K562 (cell line): ENCODE measurements around the gene TSEN34. TPM values are rescaled to one million over a fixed set of nuclear protein-coding genes. Genes with fewer than 3 reads are reported as not detected.

Source experiments
- AFF4 ChIP-seq: sonication (generic); formaldehyde crosslinking; IDR thresholded peaks from 2 replicates; pipeline ENCODE4 v1.8.0; 2023; ENCODE audit warnings: mild to moderate bottlenecking, missing genetic modification reagents
- BMI1 ChIP-seq: fragments of 150-350 bp; IDR thresholded peaks from 2 replicates; pipeline ENCODE4 v1.6.1; 2014; ENCODE audit warnings: low read length
- DEAF1 ChIP-seq: fragments of 450-650 bp; formaldehyde crosslinking; IDR thresholded peaks from 2 replicates; pipeline ENCODE4 v1.4.0; 2020; ENCODE audit warnings: mild to moderate bottlenecking, moderate library complexity
- ERF ChIP-seq: fragments of 450-650 bp; formaldehyde crosslinking; IDR thresholded peaks from 2 replicates; pipeline ENCODE4 v1.4.0; 2020; ENCODE audit warnings: mild to moderate bottlenecking, mixed read lengths
- ESRRB ChIP-seq: fragments of 250-450 bp; sonication (Bioruptor Pico); IDR thresholded peaks from 2 replicates; pipeline ENCODE4 v1.5.0; 2020; ENCODE audit warnings: mild to moderate bottlenecking, moderate library complexity, borderline replicate concordance
- FOXP1 ChIP-seq: sonication (generic); formaldehyde crosslinking; IDR thresholded peaks from 2 replicates; pipeline ENCODE4 v1.8.0; 2022; ENCODE audit warnings: mild to moderate bottlenecking, missing genetic modification reagents
- KDM1A ChIP-seq, 2 experiments: fragments of 450-650 bp; IDR thresholded peaks; 2 replicates each; pipeline ENCODE4 v1.6.1; 2016; ENCODE audit warnings: mild to moderate bottlenecking in 2 of 2
- SETDB1 ChIP-seq: IDR thresholded peaks from one replicate; pipeline ENCODE4 v1.6.1; 2012; ENCODE audit warnings: low read length, control low read depth, inconsistent platforms
- SNAPC5 ChIP-seq: fragments of 250-450 bp; sonication (Bioruptor Pico); IDR thresholded peaks from 2 replicates; pipeline ENCODE4 v1.8.0; 2021; ENCODE audit warnings: moderate library complexity, mild to moderate bottlenecking, inconsistent platforms
- TEAD1 ChIP-seq, 2 experiments: fragments of 450-650 bp in 1 of 2; sonication (generic) in 1 of 2; formaldehyde crosslinking; IDR thresholded peaks; 2 replicates each; pipeline versions ENCODE4 v1.4.0 to v1.8.0; 2020 to 2022; ENCODE audit warnings: mild to moderate bottlenecking in 2 of 2, missing genetic modification reagents in 1 of 2
- XRCC5 ChIP-seq: fragments of 200-400 bp; formaldehyde crosslinking; IDR thresholded peaks from 2 replicates; pipeline ENCODE4 v1.6.1; 2017; ENCODE audit warnings: low read depth, mild to moderate bottlenecking, low read length
- YY1 ChIP-seq, 3 experiments: IDR thresholded peaks; 2 replicates each; pipeline ENCODE4 v1.6.1; 2011; ENCODE audit warnings: low read length in 2 of 3, mild to moderate bottlenecking in 2 of 3, moderate library complexity in 2 of 3, borderline replicate concordance in 1 of 3, control low read depth in 1 of 3, low read depth in 1 of 3; ENCODE audit not compliant: insufficient read depth in 3 of 3, insufficient replicate concordance in 2 of 3, control insufficient read depth in 1 of 3, insufficient read length in 1 of 3; ENCODE audit errors: extremely low read depth in 1 of 3
- ZBTB11 ChIP-seq, 3 experiments: fragments of 200-800 bp in 1 of 3; fragments of 250-450 bp in 1 of 3; fragments of 450-650 bp in 1 of 3; sonication (Bioruptor Pico) in 1 of 3; sonication (Bioruptor generic) in 1 of 3; formaldehyde crosslinking in 1 of 3; IDR thresholded peaks; 2 replicates each; pipeline versions ENCODE4 v1.6.1 to v1.8.0; 2016 to 2022; ENCODE audit warnings: mild to moderate bottlenecking in 2 of 3, missing genetic modification characterization in 2 of 3, missing compliant biosample characterization in 1 of 3, moderate library complexity in 1 of 3
- ZEB2 ChIP-seq: fragments of 450-650 bp; IDR thresholded peaks from 2 replicates; pipeline ENCODE4 v1.6.1; 2016
- ZFP30 ChIP-seq: fragments of 250-450 bp; sonication (Bioruptor Pico); IDR thresholded peaks from 2 replicates; pipeline ENCODE4 v1.8.0; 2022; ENCODE audit warnings: moderate library complexity, mild to moderate bottlenecking, inconsistent platforms, borderline replicate concordance
- ZNF431 ChIP-seq: sonication (generic); formaldehyde crosslinking; IDR thresholded peaks from 2 replicates; pipeline ENCODE4 v1.8.0; 2022; ENCODE audit warnings: mild to moderate bottlenecking, missing genetic modification reagents
- ZNF780A ChIP-seq: fragments of 250-450 bp; sonication (Bioruptor Pico); IDR thresholded peaks from 2 replicates; pipeline ENCODE4 v1.5.0; 2021; ENCODE audit warnings: mild to moderate bottlenecking
- ZSCAN29 ChIP-seq: fragments of 450-650 bp; IDR thresholded peaks from 2 replicates; pipeline ENCODE4 v1.6.1; 2017
- polyA plus RNA-seq, 8 experiments: library from polyadenylated mRNA; depleted of rRNA in 4 of 8; stranded (reverse) in 5 of 8; unstranded in 3 of 8; fragments of >200 nt; fragmentation: Nextera tagmentation in 2 of 8; fragmentation: Illumina TruSeq in 1 of 8; extraction: Ambion mirVana in 2 of 8; extraction: Trizol in 1 of 8; gene quantifications; 2 replicates each; pipeline versions ENCODE4 v1.2.1 to v1.2.3, GENCODE V29; 2011 to 2014; ENCODE audit warnings: inconsistent platforms in 1 of 8, missing spikeins in 1 of 8
- total RNA-seq, 7 experiments: library from RNA; depleted of rRNA in 6 of 7; stranded (reverse); fragments of >200 nt in 6 of 7; fragmentation: Illumina TruSeq in 2 of 7; extraction: Trizol in 2 of 7; gene quantifications; 2 replicates each; pipeline versions ENCODE4 v1.2.1 to v1.2.3, GENCODE V29; 2011 to 2021; ENCODE audit warnings: low replicate concordance in 1 of 7

Gene TSEN34
- total and polyA plus RNA-seq, 9 of the 15 experiments (the other 6 are each of a cell fraction or from before 2014, with no cell fraction given): 3.1 to 57.6 (median 29.5) TPM

- TF ChIP-seq FOXP1 (CRISPR knock-in tag): no peak
- peak; percentile 88 for TF ChIP-seq ZEB2
- no peak for TF ChIP-seq AFF4 (CRISPR knock-in tag)
- TF ChIP-seq SETDB1: no peak
- TF ChIP-seq ZFP30 (CRISPR knock-in tag): no peak
- TF ChIP-seq ZNF780A (CRISPR knock-in tag): no peak
- peak in 2 of 3 experiments; percentile 53 to 65 for TF ChIP-seq YY1 (IDR thresholded peaks at IDR 0.05; ENCODE audit: borderline replicate concordance in 1 of 3, control insufficient read depth in 1 of 3, extremely low read depth in 1 of 3, insufficient read depth in 3 of 3, insufficient read length in 1 of 3, insufficient replicate concordance in 2 of 3, low read depth in 1 of 3, low read length in 2 of 3)
- no peak for TF ChIP-seq KDM1A (IDR thresholded peaks at IDR 0.05)
- TF ChIP-seq ZBTB11 (CRISPR knock-in tag; IDR thresholded peaks at IDR 0.05): 0 out of 6 replicates have a peak, but pooled peaks of 1 of the 3 experiments have one; percentile 2
- no peak for TF ChIP-seq SNAPC5 (CRISPR knock-in tag)
- peak; percentile 95 for TF ChIP-seq DEAF1 (CRISPR knock-in tag)
- TF ChIP-seq XRCC5: peak; percentile 84
- no peak for TF ChIP-seq BMI1
- 0 out of 2 replicates have a peak, but pooled peaks have one; percentile 22 for TF ChIP-seq ZNF431 (CRISPR knock-in tag)
- no peak for TF ChIP-seq ERF
- TF ChIP-seq ESRRB: no peak
- TF ChIP-seq TEAD1 (CRISPR knock-in tag; IDR thresholded peaks at IDR 0.05): peak; percentile 49 to 92; a peak in 3 of 4 replicates
- no peak for TF ChIP-seq ZSCAN29
Measured at GRCh38 chr19:54231077-54231931, 40.2 kb downstream of the TSEN34 start (continued).
